Measurements from ENCODE around the gene NT5C.

DNA sequence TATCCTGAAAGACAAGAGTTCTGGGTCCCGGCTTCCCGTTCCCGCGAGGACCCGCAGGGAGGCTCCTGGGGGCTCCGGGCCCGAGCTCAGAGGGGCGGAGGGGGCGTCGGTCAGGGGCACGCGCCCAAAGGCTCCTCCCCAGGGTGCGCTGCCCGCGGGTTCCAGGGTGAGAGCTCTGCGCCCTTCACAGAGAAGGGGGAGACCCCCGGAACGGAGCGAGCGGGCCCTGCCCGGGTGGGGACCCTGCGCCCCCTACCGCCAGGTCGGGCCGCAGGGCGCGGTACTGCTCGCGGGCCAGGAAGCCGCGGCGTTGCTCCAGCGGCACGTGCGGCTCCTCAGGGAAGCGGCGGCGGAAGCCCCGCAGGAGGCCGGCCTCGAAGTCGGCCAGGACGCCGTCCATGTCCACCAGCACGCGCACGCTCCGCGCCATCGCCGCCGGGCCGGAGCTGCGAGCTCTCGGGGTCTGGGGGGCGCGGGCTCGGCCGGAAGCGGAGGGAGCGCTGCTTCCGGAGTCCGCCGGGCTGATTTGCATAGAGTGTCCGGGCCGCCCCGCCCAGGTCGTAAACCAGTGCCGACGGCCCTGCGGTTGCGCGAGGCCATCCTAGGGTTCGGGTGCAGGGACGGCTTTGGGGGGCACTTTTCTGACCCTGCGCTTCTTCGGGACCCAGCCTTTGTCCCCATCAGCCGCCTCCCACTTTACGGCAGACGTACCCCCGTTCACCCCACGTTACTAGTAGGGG lies at the start of gene NT5C:
- TF ChIP-seq, protein P1, sequence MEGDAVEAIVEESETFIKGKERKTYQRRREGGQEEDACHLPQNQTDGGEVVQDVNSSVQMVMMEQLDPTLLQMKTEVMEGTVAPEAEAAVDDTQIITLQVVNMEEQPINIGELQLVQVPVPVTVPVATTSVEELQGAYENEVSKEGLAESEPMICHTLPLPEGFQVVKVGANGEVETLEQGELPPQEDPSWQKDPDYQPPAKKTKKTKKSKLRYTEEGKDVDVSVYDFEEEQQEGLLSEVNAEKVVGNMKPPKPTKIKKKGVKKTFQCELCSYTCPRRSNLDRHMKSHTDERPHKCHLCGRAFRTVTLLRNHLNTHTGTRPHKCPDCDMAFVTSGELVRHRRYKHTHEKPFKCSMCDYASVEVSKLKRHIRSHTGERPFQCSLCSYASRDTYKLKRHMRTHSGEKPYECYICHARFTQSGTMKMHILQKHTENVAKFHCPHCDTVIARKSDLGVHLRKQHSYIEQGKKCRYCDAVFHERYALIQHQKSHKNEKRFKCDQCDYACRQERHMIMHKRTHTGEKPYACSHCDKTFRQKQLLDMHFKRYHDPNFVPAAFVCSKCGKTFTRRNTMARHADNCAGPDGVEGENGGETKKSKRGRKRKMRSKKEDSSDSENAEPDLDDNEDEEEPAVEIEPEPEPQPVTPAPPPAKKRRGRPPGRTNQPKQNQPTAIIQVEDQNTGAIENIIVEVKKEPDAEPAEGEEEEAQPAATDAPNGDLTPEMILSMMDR (tag by site-specific recombination; IDR thresholded peaks at IDR 0.05) = peak; percentile 87
- TF ChIP-seq ZEB2 (tag by site-specific recombination; IDR thresholded peaks at IDR 0.05) (no peak), SALL2 (tag by site-specific recombination; IDR thresholded peaks at IDR 0.05; ENCODE audit: borderline replicate concordance) (no peak), ZNF138 (tag by site-specific recombination; IDR thresholded peaks at IDR 0.05; ENCODE audit: borderline replicate concordance) (no peak), YY1 (tag by site-specific recombination; IDR thresholded peaks at IDR 0.05) (peak; percentile 72), GLI2 (tag by site-specific recombination; IDR thresholded peaks at IDR 0.05; ENCODE audit: borderline replicate concordance, low read depth) (no peak), ZNF843 (tag by site-specific recombination; IDR thresholded peaks at IDR 0.05) (no peak), KLF9 (tag by site-specific recombination; IDR thresholded peaks at IDR 0.05; ENCODE audit: low read depth) (peak; percentile 40; the same call in 1 of the 2 replicates), TCF7L2 (IDR thresholded peaks at IDR 0.05; ENCODE audit: borderline replicate concordance, low read depth, low read length) (no peak), ZNF473 (tag by site-specific recombination; IDR thresholded peaks at IDR 0.05) (no peak)
- TF ChIP-seq, protein P2, sequence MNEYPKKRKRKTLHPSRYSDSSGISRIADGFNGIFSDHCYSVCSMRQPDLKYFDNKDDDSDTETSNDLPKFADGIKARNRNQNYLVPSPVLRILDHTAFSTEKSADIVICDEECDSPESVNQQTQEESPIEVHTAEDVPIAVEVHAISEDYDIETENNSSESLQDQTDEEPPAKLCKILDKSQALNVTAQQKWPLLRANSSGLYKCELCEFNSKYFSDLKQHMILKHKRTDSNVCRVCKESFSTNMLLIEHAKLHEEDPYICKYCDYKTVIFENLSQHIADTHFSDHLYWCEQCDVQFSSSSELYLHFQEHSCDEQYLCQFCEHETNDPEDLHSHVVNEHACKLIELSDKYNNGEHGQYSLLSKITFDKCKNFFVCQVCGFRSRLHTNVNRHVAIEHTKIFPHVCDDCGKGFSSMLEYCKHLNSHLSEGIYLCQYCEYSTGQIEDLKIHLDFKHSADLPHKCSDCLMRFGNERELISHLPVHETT (tag by site-specific recombination; IDR thresholded peaks at IDR 0.05) = no peak
- TF ChIP-seq, protein P3, sequence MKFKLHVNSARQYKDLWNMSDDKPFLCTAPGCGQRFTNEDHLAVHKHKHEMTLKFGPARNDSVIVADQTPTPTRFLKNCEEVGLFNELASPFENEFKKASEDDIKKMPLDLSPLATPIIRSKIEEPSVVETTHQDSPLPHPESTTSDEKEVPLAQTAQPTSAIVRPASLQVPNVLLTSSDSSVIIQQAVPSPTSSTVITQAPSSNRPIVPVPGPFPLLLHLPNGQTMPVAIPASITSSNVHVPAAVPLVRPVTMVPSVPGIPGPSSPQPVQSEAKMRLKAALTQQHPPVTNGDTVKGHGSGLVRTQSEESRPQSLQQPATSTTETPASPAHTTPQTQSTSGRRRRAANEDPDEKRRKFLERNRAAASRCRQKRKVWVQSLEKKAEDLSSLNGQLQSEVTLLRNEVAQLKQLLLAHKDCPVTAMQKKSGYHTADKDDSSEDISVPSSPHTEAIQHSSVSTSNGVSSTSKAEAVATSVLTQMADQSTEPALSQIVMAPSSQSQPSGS (tag by site-specific recombination; IDR thresholded peaks at IDR 0.05; ENCODE audit: low read depth) = no peak
- TF ChIP-seq, protein P4, sequence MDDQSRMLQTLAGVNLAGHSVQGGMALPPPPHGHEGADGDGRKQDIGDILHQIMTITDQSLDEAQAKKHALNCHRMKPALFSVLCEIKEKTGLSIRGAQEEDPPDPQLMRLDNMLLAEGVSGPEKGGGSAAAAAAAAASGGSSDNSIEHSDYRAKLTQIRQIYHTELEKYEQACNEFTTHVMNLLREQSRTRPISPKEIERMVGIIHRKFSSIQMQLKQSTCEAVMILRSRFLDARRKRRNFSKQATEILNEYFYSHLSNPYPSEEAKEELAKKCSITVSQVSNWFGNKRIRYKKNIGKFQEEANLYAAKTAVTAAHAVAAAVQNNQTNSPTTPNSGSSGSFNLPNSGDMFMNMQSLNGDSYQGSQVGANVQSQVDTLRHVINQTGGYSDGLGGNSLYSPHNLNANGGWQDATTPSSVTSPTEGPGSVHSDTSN (CRISPR knock-in tag; IDR thresholded peaks at IDR 0.05) = peak; percentile 83
- TF ChIP-seq, protein P5, sequence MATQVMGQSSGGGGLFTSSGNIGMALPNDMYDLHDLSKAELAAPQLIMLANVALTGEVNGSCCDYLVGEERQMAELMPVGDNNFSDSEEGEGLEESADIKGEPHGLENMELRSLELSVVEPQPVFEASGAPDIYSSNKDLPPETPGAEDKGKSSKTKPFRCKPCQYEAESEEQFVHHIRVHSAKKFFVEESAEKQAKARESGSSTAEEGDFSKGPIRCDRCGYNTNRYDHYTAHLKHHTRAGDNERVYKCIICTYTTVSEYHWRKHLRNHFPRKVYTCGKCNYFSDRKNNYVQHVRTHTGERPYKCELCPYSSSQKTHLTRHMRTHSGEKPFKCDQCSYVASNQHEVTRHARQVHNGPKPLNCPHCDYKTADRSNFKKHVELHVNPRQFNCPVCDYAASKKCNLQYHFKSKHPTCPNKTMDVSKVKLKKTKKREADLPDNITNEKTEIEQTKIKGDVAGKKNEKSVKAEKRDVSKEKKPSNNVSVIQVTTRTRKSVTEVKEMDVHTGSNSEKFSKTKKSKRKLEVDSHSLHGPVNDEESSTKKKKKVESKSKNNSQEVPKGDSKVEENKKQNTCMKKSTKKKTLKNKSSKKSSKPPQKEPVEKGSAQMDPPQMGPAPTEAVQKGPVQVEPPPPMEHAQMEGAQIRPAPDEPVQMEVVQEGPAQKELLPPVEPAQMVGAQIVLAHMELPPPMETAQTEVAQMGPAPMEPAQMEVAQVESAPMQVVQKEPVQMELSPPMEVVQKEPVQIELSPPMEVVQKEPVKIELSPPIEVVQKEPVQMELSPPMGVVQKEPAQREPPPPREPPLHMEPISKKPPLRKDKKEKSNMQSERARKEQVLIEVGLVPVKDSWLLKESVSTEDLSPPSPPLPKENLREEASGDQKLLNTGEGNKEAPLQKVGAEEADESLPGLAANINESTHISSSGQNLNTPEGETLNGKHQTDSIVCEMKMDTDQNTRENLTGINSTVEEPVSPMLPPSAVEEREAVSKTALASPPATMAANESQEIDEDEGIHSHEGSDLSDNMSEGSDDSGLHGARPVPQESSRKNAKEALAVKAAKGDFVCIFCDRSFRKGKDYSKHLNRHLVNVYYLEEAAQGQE (tag by site-specific recombination; IDR thresholded peaks at IDR 0.05) = no peak

All from HEK293 (cell line).